Epithelial cell of proximal tubule (primary cell): ENCODE results near the gene OTUB2. TPM values are rescaled to one million over a fixed set of nuclear protein-coding genes. Genes with fewer than 3 reads are reported as not detected.

Source experiments
- DNase-seq: peaks from one replicate; pipeline ENCODE4 v3.0.0-alpha.2; 2011; ENCODE audit warnings: low read depth
- H3K4me3 ChIP-seq: 2 replicates; pipeline ENCODE4 v1.5.1; 2011; ENCODE audit warnings: low read depth, mild to moderate bottlenecking, low read length
- total RNA-seq: library from RNA; depleted of rRNA; stranded (reverse); fragments of >200 nt; gene quantifications from 2 replicates; pipeline ENCODE4 v1.2.3, GENCODE V29; 2015
- TF ChIP-seq, protein P1 (sequence below): conservative IDR thresholded peaks from 2 replicates; pipeline ENCODE4 v1.5.1; 2012; ENCODE audit warnings: low read depth, mild to moderate bottlenecking, low read length

OTUB2 gene
- total RNA-seq = 5.6 and 15.0 TPM in 2 replicates

DNA sequence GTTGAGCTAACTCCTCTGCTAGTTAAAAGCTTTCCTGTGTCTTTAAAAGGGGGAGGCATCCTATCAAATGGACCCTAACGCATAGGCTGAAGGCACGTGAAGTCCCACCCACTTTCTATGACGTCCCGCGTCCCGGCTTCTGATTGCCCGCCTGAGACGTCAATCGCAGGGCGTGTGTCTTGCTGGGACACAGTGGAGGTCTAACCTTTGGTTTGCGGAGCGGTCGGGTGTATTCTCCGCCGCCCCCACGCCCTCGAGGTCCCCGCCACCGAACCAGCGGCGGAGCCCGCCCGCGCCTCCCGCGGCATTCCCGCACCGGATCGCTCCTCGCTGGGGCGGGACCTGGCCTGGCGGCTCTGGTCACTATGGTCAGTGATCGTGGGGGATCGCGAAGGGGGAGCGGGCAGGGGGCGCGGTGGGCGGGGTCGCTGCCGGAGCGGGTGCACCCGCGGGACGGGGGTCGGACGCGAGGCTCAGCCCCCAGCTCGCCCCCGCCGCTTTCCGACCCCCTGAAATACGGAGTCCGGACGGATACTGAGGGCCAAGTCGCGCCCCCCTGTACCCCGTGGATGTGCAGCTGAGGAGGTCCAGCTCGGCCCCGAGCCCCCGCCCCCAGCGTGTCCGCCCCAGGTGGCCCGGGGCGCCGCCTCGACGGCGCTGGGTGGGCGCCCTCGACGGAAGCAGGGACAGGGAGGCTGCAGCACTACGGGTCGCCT lies at the start of gene OTUB2:
OTUB2 (plus strand) TSS at position 168 of the 716 bp plus-strand sequence; CDS start at position 366, 198 bp downstream.
- H3K4me3 ChIP-seq = peak within 1 kb of the TSS; percentile 66
- peak; percentile 92 for DNase-seq

DNA sequence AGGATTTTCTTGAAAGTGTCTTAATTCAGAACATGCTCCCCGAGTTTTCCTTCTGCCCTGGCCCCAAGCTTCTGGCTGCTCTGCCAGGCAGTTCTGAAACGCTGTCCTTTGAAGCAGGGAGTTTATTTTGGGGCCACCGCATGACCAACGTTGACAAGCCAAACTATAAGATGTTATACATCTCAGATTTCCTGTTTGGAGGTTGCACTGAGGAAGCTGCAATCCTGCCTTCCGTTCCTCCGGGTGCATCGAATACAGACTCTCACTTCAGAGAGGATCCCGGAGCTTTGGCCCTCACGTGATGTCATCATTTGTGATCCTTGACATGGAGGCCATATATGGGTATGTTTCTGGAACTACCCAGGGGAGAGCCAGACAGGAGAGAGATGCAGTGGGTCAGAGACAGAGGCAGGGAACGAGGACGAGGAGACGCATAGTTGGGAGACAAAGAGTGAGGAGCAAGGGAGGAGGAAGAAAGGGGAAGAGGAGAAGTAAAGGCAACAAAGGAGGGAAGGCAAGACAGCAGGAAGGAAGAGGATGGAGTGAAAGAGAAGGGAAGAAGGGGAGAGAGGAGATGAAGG lies 49.6 kb upstream of the OTUB2 start, which contains the start of gene ASB2:
ASB2 (minus strand) TSS at position 94 of the 581 bp plus-strand sequence. CDS start 12,031 bp downstream, outside the sequence.
- TF ChIP-seq, protein P1, sequence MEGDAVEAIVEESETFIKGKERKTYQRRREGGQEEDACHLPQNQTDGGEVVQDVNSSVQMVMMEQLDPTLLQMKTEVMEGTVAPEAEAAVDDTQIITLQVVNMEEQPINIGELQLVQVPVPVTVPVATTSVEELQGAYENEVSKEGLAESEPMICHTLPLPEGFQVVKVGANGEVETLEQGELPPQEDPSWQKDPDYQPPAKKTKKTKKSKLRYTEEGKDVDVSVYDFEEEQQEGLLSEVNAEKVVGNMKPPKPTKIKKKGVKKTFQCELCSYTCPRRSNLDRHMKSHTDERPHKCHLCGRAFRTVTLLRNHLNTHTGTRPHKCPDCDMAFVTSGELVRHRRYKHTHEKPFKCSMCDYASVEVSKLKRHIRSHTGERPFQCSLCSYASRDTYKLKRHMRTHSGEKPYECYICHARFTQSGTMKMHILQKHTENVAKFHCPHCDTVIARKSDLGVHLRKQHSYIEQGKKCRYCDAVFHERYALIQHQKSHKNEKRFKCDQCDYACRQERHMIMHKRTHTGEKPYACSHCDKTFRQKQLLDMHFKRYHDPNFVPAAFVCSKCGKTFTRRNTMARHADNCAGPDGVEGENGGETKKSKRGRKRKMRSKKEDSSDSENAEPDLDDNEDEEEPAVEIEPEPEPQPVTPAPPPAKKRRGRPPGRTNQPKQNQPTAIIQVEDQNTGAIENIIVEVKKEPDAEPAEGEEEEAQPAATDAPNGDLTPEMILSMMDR = no peak
- no peak within 1 kb of the TSS for H3K4me3 ChIP-seq
- no peak for DNase-seq

More for the DNA sequence above, at the start of gene OTUB2:
- TF ChIP-seq, protein P1 = no peak

- DNase-seq = no peak
- TF ChIP-seq, protein P1 = no peak
- no peak overlapping the region for H3K4me3 ChIP-seq
These were observed 49.0 kb upstream of the OTUB2 start for GRCh38 chr14:93977171-93977570.

DNA sequence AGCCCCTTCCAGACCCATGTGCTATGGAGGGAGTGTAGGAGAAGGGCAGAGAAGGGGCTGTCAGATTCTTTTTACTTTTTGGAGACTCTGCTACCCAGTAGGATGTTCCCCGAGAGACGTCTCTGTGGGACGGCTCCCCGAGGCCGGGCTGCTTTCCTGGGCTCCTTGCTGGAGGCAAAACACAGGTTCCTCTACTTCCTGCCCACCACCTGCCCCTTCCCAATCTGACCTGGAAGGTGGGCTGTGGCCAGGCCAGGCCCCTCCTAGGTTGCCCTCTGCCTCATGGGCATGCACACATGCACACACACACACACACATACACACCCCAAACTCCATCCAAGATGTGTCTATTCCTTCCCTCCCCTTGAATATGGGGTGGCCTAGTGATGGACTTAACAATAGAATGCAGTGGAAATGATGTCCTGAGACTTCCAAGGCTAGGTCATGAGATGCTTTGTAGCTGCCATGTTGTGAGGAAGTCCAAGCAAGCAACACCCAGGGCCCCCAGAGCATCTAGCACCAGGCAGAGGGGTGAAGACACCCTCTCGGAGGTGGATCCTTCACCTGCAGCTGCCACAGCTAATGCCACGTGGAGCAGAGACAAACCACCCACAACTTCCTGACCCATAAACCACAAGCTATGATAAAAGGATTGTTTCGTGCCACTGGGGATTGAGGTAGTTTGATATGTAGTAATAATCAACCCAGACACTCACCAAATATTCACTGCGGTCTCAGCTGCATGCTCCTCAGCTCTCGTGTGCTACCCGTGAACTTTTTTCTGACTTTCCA lies 48.2 kb upstream of the OTUB2 start:
- no peak overlapping the region for H3K4me3 ChIP-seq
- TF ChIP-seq, protein P1 = no peak
- no peak for DNase-seq

DNA sequence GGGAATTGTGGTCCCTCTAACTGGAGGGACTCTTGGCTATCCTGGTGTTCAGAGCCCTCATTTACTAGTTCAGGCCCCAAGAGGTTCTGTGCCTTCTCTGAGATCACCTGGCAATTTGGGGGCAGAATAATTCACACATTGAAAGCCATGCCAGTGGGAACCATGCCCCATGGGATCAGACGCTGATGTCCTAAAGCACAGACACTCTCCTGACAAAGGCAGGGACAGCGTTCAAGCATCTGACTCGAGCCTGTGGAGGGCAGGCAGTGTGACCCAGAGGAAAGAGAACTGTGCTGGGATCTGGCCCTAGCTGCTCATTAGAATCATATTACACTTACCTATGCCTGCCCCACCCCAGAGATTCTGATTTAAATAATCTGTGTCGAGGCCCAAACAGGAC lies 47.4 kb upstream of the OTUB2 start:
- no peak overlapping the region for H3K4me3 ChIP-seq
- TF ChIP-seq, protein P1 = no peak
- no peak for DNase-seq

DNA sequence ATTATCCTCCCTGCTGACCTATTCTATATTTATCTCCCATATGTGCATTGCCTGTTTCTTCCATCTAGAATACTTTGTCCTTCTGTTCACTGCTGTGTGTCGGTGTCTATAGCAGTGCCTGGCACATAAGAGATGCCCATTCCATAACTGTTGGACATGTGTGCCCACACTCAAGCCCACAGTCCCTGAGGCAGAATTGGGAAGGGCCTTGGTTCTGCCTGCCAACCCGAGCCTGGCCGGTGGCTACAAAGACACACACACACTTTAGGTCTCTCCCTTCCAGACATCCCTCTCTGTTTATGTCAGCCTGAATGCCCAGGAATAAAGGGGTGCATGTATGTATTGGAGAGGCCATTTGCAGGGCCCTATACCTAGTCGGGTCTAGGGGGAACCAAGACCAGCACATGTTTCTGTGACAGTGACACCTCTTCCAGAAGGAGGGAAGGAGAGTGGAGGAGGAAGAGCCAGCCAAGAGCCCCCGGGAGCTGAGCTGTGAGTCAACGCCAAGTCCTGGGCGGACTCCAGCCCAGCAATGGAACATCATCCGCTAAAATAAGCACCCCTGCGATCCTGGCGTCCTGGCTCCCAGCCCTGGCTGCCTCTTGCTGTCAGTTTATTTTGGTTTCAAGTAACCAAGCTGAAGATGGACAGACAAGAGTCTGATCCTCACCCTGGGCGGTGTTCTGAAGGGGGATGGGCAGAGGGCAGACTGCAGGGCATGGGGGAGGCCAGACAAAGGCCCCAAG lies 45.5 kb upstream of the OTUB2 start:
- DNase-seq = no peak
- no peak overlapping the region for H3K4me3 ChIP-seq
- TF ChIP-seq, protein P1 = no peak
